ENCODE measurements around the gene LRRC45.

LRRC45 gene

DNA sequence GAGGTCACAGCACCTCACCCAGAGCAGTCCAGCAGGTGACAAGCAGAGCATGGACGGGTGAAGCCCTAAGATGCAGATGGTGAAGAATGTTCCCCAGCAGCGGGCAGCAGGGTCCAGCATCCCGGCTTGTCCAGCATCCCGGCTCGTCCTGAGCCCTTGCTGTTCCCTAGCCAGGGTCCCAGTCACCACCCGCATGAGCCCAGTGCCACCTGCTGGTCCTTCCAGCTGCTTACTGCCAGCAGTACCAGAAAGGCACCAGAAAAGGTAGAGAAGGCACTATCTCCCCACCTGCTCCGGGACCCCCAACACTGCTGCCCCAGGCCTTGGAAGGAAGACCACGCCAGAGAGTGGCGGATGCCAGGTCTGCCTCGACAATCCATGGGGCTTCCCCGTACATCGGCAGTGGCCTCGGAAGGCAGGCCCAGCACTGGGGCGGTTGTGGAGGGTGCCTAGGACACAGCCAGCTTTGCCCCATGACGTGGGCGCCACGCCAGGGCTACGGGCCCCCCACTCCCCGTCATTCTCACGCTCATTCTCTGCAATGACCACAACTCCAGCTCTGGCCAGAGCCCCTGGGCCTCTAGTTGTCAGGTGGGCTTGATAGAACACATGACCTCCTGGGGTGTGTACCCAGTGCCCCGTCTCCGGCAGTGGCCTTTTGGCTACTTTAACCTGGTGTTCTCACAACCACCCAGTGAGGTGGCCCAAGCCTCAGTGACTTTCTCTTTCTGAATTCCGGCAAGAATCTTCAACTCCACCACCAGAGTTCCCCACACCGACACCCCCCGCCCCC lies 1.8 kb upstream of the LRRC45 start:
- Histone ChIP-seq H3K4me1 (ENCODE audit: control insufficient read depth, insufficient read depth, low read length) (peaks cover 15% of the 10 kb centered on the region), H3K27me3 (ENCODE audit: control insufficient read depth, insufficient read depth, low read length) (no peaks in the 10 kb centered on the region), H3K4me3 (ENCODE audit: low read length) (peak overlapping the region; percentile 92), H3K27ac (ENCODE audit: low read depth, low read length) (no peak overlapping the region), H3K36me3 (ENCODE audit: control insufficient read depth, insufficient read depth, low read length) (no peaks in the 10 kb centered on the region), H3K9ac (ENCODE audit: low read length) (no peak overlapping the region)

DNA sequence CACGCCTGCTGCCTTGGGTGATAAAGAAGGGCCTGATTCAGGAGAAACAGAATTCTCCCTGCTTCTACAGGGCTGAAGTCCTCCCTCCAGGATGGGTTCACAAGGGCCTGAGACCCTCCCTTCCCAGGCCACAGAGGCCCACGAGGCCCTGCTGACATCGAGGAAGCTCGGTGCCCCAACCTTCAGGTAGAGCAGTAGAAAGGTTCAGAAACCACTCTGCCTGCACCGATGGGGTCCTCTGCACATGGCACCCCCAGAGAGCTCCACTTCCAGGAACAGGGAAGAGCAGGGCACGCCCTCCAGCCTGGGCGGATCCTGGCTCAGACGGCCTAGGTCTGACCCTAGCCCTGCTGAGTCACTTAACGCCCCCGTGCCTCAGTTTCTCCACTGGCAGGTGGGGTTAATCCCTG lies 1.2 kb upstream of the LRRC45 start:
- H3K4me3 ChIP-seq (ENCODE audit: low read length): peak overlapping the region; percentile 92
- peak overlapping the region; percentile 68 for H3K9ac ChIP-seq (ENCODE audit: low read length)
- no peak overlapping the region for H3K27ac ChIP-seq (ENCODE audit: low read depth, low read length)
- H3K4me1 ChIP-seq (ENCODE audit: control insufficient read depth, insufficient read depth, low read length): peaks cover 15% of the 10 kb centered on the region
- no peaks in the 10 kb centered on the region for H3K36me3 ChIP-seq (ENCODE audit: control insufficient read depth, insufficient read depth, low read length)
- no peaks in the 10 kb centered on the region for H3K27me3 ChIP-seq (ENCODE audit: control insufficient read depth, insufficient read depth, low read length)

DNA sequence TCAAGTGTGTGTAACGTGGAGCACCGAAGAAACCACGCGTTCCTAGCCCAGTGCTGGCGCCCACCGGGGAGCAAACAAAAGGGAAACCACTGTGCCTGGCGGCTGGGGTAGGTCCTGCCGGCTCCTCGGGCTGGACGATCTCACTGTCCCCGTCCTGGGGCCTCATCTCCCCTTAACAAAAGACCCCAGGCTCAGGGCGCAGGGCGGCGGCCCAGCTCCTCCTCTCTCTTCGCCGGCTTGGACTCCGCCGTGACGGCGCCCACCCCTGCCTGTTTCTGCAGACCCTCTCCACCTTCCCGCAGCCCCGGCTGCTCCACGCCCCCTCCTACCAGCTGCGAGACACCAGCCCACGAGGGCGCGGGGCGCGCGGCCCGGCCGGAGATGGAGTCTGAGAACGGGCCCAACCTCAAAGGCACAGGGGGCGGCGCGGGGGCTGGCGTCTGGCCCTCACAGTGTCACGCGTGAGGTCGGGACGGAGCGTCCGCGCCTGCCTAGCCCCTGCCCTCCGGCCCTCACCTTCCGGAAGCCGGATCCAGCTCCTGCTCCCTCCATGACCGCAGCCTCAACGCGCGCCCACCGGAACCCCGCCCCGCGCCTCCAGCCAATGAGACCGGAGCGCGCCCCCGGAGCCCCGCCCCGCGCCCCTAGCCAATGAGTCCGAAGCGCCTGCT lies 660 bp upstream of the LRRC45 start, which contains the start of gene CENPX:
TSS of gene CENPX (minus strand) at position 569 of the 671 bp plus-strand sequence. CDS start at position 552, 17 bp downstream.
- Histone ChIP-seq H3K27ac (ENCODE audit: low read depth, low read length) (peak within 1 kb of the TSS; percentile 61), H3K4me3 (ENCODE audit: low read length) (peak within 1 kb of the TSS; percentile 92), H3K27me3 (ENCODE audit: control insufficient read depth, insufficient read depth, low read length) (no peaks in the 10 kb centered on the region), H3K9ac (ENCODE audit: low read length) (peak within 1 kb of the TSS; percentile 68), H3K36me3 (ENCODE audit: control insufficient read depth, insufficient read depth, low read length) (no peaks in the 10 kb centered on the region), H3K4me1 (ENCODE audit: control insufficient read depth, insufficient read depth, low read length) (peaks cover 15% of the 10 kb centered on the region)

DNA sequence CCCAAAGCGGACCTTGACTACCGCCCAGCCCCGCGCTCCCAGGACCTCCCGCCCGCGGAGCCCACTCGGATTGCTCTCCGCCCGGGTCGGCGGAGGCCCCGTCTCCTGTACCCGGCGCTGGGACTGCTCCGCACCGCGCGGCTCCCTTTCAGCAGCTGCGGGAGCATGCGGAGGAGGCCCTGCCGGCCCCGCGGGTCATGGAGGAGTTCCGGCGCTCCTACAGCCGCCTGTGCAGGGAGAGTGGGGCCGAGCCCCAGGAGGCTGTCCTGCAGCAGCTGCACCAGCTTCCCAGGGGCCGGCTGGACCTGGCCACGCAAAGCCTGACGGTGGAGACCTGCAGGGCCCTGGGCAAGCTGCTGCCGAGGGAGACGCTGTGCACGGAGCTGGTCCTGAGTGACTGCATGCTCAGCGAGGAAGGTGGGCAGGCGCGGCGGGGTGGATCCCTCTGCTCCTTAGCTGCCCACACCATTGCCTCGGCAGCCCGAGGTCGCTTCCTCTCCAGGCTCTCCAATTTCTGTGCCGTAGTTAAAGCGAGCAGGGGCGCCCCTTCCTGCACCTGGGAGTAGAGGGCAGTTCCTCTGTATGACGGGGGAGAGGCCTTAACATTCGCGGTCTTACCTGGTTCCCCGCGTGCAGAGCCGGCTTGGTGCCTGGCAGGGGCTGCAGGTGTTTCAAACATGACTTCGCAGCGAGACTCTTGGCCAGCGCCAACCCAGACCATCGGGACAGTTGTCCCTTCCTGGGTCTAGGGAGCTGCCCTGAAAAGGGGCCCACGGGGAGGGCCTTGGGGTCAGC lies 539 bp downstream of the LRRC45 start:
- peaks cover 15% of the 10 kb centered on the region for H3K4me1 ChIP-seq (ENCODE audit: control insufficient read depth, insufficient read depth, low read length)
- peak overlapping the region; percentile 40 for H3K9ac ChIP-seq (ENCODE audit: low read length)
- no peak overlapping the region for H3K27ac ChIP-seq (ENCODE audit: low read depth, low read length)
- H3K36me3 ChIP-seq (ENCODE audit: control insufficient read depth, insufficient read depth, low read length): no peaks in the 10 kb centered on the region
- peak overlapping the region; percentile 82 for H3K4me3 ChIP-seq (ENCODE audit: low read length)
- no peaks in the 10 kb centered on the region for H3K27me3 ChIP-seq (ENCODE audit: control insufficient read depth, insufficient read depth, low read length)

DNA sequence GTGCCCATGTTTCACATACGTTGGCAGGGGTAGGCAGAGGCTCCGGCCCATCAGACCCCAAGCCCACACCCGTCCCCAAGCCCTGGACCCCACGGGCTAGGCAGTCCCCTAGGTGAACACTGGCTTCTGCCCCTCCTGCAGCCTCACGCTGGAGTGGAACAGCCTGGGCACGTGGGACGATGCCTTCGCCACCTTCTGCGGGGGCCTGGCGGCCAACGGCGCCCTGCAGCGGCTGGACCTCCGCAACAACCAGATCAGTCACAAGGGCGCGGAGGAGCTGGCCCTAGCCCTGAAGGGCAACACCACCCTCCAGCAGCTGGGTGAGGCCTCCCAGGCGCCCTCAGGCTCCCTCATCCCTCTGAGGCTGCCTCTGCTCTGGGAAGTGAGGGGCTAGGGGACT lies 1.8 kb downstream of the LRRC45 start:
- H3K27ac ChIP-seq (ENCODE audit: low read depth, low read length): no peak overlapping the region

DNA sequence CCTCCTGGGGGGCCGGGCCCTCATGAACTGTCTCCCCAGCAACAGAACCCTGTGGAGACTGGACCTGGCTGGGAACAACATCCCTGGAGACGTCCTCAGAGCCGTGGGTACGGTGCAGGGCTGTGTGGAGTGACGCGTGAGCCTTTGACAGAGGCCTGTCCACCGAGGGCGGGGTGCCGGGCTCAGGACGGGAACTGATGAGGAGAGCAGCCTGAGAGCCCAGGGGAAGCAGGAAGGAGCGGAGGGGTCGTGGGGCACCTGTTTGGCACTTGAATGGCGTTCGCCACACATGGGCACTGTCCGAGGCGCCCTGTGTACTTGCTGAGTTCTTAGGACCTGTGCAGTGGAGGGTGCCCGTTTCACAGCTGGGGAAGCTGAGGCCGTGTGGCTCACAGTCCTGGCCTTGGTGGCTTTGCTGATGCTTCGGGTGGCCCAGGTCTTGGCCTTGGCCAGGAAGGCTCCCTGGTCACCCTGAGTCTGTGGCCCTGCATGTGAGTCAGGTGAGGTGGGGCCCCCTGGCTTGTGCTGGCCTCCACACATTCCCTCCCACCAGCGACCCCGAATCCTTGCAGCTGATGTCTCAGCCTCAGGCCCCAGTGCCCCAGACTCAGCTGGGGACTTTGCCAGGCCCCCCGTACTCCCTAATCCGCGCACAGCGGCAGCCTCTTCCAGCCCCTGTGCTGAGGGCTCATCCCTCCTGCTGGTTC lies 2.4 kb downstream of the LRRC45 start:
- Histone ChIP-seq H3K4me3 (ENCODE audit: low read length) (no peak overlapping the region), H3K36me3 (ENCODE audit: control insufficient read depth, insufficient read depth, low read length) (no peaks in the 10 kb centered on the region), H3K27me3 (ENCODE audit: control insufficient read depth, insufficient read depth, low read length) (no peaks in the 10 kb centered on the region), H3K27ac (ENCODE audit: low read depth, low read length) (no peak overlapping the region), H3K4me1 (ENCODE audit: control insufficient read depth, insufficient read depth, low read length) (peaks cover 19% of the 10 kb centered on the region), H3K9ac (ENCODE audit: low read length) (no peak overlapping the region)

More for the DNA sequence above, 1.8 kb downstream of the LRRC45 start:
- Histone ChIP-seq H3K4me3 (ENCODE audit: low read length) (no peak overlapping the region), H3K27me3 (ENCODE audit: control insufficient read depth, insufficient read depth, low read length) (no peaks in the 10 kb centered on the region), H3K36me3 (ENCODE audit: control insufficient read depth, insufficient read depth, low read length) (no peaks in the 10 kb centered on the region), H3K4me1 (ENCODE audit: control insufficient read depth, insufficient read depth, low read length) (peaks cover 15% of the 10 kb centered on the region), H3K9ac (ENCODE audit: low read length) (no peak overlapping the region)

DNA sequence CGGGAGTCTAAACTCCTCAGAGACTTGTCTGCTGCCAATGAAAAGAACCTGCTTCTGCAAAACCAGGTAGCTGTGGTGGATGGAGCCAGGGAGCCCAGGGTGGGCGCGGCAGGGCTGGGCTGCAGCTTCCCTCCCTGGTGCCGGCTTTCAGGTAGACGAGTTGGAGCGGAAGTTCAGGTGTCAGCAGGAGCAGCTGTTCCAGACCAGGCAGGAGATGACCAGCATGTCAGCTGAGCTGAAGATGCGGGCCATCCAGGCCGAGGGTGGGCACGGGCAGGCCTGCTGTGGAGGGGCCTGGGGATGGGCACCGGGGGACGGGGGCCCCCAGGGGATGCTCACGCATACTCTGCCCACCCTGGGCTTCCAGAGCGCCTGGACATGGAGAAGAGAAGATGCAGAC lies 5.1 kb downstream of the LRRC45 start:
- peaks cover 8% of the 10 kb centered on the region for H3K4me1 ChIP-seq (ENCODE audit: control insufficient read depth, insufficient read depth, low read length)
- no peak overlapping the region for H3K27ac ChIP-seq (ENCODE audit: low read depth, low read length)
- peaks cover 6% of the 10 kb centered on the region for H3K27me3 ChIP-seq (ENCODE audit: control insufficient read depth, insufficient read depth, low read length)
- no peak overlapping the region for H3K9ac ChIP-seq (ENCODE audit: low read length)
- H3K4me3 ChIP-seq (ENCODE audit: low read length): no peak overlapping the region
- no peaks in the 10 kb centered on the region for H3K36me3 ChIP-seq (ENCODE audit: control insufficient read depth, insufficient read depth, low read length)

DNA sequence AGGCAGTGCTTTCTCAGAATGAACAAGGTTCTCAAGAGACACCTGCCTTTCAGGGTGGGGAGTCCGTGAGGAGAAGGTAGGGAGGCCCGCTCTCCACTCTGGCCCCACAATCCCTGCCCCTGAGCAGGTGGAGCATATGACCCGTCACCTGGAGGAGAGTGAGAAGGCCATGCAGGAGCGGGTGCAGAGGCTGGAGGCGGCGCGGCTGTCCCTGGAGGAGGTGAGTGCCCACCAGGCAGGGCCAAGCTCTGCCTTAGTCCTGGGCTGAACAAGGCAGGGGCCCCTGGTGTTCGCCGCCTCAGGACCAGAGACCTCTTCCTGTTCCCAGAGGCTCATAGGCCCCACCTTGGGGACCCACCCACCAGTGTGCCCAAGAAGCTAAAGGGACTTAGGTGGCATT lies 5.9 kb downstream of the LRRC45 start:
- H3K9ac ChIP-seq (ENCODE audit: low read length): no peak overlapping the region
- no peaks in the 10 kb centered on the region for H3K36me3 ChIP-seq (ENCODE audit: control insufficient read depth, insufficient read depth, low read length)
- peaks cover 8% of the 10 kb centered on the region for H3K4me1 ChIP-seq (ENCODE audit: control insufficient read depth, insufficient read depth, low read length)
- H3K27me3 ChIP-seq (ENCODE audit: control insufficient read depth, insufficient read depth, low read length): peaks cover 6% of the 10 kb centered on the region
- H3K27ac ChIP-seq (ENCODE audit: low read depth, low read length): no peak overlapping the region
- H3K4me3 ChIP-seq (ENCODE audit: low read length): no peak overlapping the region

DNA sequence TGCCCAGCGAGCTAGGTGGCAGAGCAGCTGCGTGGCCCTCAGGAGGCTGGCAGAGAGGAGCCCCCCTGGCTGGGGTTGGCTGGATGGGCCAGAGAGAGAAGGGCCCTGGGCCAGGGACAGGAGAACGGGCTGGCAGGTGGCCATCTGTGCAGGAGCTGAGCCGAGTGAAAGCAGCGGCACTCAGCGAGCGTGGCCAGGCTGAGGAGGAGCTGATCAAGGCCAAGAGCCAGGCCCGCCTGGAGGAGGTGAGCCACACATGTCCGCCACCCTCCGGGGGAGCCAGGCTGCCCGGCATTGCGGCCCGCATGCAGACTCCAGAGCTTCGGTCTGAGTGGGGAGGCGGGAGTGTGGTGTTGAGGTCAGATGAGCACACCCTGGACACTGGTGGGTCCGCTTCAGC lies 6.3 kb downstream of the LRRC45 start:
- Histone ChIP-seq H3K36me3 (ENCODE audit: control insufficient read depth, insufficient read depth, low read length) (no peaks in the 10 kb centered on the region), H3K27ac (ENCODE audit: low read depth, low read length) (no peak overlapping the region)

DNA sequence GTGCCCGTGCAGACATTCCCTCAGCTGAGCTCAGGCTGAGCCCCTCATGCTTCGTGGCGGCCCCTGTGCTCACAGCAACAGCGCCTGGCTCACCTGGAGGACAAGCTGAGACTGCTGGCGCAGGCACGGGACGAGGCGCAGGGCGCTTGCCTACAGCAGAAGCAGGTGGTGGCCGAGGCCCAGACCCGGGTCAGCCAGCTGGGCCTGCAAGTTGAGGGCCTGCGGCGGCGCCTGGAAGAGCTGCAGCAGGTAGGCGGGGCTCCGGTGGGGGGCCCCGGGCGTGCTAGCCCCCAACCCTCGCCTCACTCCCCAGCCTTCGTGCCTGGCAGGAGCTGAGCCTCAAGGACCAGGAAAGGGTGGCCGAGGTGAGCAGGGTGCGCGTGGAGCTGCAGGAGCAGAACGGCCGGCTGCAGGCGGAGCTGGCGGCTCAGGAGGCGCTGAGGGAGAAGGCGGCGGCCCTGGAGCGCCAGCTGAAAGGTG lies 6.9 kb downstream of the LRRC45 start:
- Histone ChIP-seq H3K27ac (ENCODE audit: low read depth, low read length) (no peak overlapping the region), H3K27me3 (ENCODE audit: control insufficient read depth, insufficient read depth, low read length) (peaks cover 6% of the 10 kb centered on the region), H3K9ac (ENCODE audit: low read length) (no peak overlapping the region), H3K4me3 (ENCODE audit: low read length) (peak overlapping the region; percentile 73), H3K36me3 (ENCODE audit: control insufficient read depth, insufficient read depth, low read length) (no peaks in the 10 kb centered on the region), H3K4me1 (ENCODE audit: control insufficient read depth, insufficient read depth, low read length) (peaks cover 4% of the 10 kb centered on the region)

More for the DNA sequence above, 6.3 kb downstream of the LRRC45 start:
- peaks cover 4% of the 10 kb centered on the region for H3K4me1 ChIP-seq (ENCODE audit: control insufficient read depth, insufficient read depth, low read length)
- H3K4me3 ChIP-seq (ENCODE audit: low read length): no peak overlapping the region
- H3K27me3 ChIP-seq (ENCODE audit: control insufficient read depth, insufficient read depth, low read length): peaks cover 6% of the 10 kb centered on the region
- H3K9ac ChIP-seq (ENCODE audit: low read length): no peak overlapping the region

DNA sequence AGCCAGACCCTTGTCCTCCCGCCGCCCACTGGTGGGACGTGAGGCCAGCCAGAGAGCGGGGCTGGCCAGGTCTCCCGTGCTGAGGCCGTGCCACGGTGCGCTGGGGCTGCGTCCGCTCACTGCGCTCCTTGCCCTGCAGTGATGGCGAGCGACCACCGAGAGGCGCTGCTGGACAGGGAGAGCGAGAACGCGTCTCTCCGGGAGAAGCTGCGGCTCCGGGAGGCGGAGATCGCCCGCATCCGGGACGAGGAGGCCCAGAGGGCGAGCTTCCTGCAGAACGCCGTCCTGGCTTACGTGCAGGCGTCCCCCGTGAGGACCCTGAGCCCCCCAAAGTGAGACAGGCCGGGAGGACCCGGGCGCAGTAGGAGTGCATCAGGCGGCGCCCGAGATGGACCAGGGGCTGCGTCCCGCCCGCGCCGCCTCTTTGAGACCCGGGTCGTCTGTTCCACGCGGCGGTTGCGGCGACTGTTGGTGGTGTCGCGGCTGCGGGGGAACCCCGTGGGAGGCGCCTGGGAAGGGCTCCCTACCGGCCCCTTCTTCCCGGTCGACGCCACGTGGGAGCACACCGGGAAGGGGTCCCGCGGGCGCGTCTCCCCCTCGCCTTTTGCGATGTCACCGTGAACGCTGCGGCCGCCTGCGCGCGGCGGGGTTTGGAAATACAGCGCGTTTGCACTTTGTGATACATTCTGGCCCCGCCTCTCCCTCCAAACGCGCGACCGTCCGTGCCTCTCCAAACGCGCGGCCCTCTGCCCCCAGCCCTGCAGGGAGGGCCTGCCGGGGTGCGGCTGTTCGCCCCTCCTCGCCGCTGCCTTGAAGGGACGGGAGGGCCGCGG lies 7.6 kb downstream of the LRRC45 start:
- peaks cover 6% of the 10 kb centered on the region for H3K27me3 ChIP-seq (ENCODE audit: control insufficient read depth, insufficient read depth, low read length)
- no peak overlapping the region for H3K9ac ChIP-seq (ENCODE audit: low read length)
- peaks cover 4% of the 10 kb centered on the region for H3K4me1 ChIP-seq (ENCODE audit: control insufficient read depth, insufficient read depth, low read length)
- no peak overlapping the region for H3K27ac ChIP-seq (ENCODE audit: low read depth, low read length)
- no peaks in the 10 kb centered on the region for H3K36me3 ChIP-seq (ENCODE audit: control insufficient read depth, insufficient read depth, low read length)
- peak overlapping the region; percentile 73 for H3K4me3 ChIP-seq (ENCODE audit: low read length)
